Measurements from ENCODE around the gene ZFX. TPM values are rescaled to one million over a fixed set of nuclear protein-coding genes. Genes with fewer than 3 reads are reported as not detected.

The ZFX gene
- total RNA-seq, 1 donor from 2014 or later: 45.4 TPM

DNA sequence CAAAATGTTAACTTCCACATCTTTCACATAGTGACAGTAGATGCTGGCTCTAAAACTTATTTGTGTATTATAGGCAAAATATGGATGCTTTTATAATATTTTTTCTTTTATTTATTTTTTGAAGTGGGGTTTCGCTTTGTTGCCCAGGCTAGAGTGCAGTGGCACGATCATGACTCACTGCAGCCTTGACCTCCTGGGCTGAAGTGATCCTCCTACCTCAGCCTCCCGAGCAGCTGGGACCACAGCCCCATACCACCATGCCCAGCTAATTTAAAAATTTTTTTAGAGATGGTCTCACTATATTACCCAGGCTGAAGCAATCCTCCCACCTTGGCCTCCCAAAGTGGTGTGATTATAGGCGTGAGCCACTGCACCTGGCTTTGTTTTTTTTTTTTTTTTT lies 48.6 kb downstream of the ZFX start:
- intact Hi-C loops (cut with micrococcal nuclease): no loop called here

DNA sequence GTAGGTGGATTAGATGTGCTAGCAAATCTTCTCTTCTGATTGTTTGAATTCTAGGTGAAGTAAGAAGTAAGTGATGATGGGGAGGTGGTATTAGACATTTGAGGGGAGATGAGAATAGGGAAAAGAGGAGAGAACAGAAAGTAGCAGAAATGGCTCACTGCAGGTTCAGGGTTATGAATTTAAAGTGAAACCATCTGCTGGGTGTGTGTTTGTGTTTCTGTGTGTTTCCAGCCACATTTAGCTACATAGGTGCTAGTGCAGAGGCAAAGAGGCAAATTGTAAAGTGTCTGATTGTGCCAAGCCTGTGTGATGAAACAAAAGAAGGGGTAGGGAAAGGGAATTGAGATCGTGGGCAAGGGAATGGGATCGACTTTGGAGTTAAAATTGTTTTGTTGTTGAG lies 50.6 kb downstream of the ZFX start:
- intact Hi-C loops (cut with micrococcal nuclease): no loop called here

DNA sequence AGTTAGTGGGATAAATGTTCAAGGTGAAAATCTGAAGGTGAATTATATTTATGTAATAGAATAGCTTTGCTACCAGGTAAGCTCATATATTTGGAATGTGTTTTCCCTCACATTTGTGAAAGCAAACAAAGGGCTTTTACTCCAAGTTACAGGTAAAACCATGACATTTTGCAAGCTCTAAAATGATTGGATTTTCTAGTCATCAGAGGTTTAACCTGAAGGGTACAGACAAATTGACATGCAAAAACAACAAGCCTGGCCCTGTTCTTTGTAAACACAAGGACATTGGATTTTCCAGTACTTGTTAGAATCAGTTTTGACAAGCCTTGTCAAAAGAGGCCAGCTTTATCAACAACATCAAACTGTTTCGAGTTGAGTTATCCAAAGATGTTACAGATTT lies 51.7 kb downstream of the ZFX start:
- intact Hi-C loops (cut with micrococcal nuclease): no loop called here

DNA sequence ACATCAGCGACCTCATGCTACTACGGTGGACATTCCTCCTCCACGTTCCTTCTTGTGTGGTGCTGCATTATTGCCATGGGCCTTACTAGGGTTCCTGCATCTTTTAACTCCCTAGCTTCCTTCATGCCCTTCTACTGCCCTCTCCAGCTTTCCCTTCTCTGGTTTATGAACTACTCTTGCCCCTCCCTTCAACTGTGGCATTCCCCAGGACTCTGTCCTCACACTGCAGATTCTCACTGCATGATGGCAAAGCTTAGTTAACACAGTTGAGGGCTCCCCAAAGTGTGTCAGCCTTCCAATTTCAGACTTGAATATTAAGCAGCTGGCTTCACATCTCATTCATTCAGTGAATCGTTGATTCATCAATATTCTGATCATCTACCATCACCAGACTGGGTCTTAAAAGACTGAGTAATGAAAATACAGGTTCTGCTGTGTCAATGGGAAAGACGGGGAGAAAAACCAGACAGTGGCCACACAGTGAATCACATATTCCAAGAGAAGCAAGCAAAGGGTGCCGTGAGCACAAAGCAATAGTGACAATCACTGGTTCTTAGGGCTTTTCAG lies 53.0 kb downstream of the ZFX start:
- intact Hi-C loops (cut with micrococcal nuclease): no loop called here

DNA sequence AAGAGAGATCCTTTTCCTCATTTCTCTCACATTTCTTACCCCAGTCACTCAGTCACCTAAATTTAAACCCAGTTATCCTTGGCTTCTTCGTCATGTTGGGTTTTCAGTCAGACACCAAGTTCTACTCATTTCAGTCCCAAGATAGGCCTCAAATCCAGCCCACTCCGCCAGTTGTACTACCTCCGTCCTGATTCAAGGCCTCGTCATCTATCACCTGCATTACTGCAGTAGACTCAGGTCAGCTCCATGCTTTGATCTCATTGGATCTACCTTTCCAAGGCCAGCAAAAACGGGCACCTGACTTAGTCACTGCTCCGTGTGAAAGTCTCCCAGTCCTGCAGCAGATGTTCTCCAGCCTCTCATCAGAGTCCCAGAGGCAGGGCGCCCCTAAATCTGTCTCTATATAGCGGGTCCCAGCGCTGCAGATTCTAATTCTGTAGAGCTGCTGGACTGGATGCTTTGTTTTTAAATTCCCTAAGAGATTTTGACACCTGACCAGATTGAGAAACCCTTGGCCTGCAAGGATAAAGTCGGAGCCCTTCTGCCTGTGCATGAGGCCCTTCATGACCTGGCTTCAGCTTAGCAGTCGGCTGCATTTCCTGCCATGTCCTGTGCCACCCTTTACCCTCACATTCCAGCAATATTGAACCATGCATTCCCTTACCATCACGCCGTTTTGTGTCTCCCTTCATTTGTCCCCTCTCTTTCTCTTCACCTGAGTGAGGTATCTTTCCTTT lies 53.7 kb downstream of the ZFX start:
- intact Hi-C loops (cut with micrococcal nuclease): no loop called here

DNA sequence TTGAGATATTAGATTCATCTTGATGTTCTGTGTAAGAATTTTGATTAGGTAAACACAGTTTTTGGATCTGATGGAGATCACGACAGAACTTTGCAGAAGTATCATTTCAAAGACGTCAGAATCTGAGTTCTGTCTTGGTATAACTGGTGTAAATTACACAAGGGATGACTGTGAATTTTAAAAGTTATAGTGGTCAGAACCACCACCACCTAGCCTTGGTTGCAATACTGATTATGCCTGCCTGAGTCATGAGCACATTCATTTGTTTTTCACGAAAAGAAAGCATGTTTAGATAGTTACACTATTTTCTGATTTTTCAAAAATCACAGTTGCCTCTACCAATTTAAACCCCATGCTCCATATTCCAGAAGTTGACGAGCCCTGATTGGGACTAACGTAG lies 54.8 kb downstream of the ZFX start:
- intact Hi-C loops (cut with micrococcal nuclease): no loop called here

DNA sequence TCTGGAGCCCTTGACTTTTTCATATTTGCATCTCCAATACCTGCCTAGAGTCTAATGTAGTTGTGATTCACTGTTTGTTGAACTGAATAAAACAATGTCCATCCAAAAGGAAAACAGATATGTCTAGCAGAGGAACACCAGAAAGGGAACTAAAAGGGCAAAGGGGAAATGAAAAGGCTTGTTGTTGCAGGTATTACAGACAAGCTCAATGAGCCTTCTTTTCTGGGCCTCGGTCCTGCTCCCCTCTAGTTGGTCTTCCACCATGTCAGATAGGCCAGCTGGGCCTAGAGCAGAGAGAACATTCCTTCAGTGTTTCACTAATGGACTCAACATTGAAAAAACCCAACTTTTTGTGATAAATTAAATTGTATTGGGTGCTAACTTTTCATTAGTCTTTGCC lies 55.4 kb downstream of the ZFX start:
- intact Hi-C loops (cut with micrococcal nuclease): no loop called here

DNA sequence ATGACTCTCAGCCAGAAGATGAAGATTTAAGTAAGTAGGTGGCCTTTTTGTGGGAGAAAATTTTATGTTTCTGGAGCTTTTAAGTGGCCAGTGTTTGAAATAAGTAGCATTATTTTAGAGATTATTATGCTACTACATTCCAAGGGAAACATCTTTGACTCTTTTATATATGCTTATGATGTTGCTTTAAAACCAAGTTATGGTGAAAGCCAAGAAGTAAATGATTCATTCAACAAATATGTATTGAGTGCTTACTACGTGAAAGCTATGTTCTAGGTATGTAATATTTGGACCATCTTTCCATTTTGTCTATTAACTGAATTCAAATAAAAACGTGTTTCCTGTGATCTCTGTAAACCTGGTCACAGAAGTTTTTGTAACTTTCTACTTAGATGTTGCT lies 58.3 kb downstream of the ZFX start:
- intact Hi-C loops (cut with micrococcal nuclease): no loop called here

DNA sequence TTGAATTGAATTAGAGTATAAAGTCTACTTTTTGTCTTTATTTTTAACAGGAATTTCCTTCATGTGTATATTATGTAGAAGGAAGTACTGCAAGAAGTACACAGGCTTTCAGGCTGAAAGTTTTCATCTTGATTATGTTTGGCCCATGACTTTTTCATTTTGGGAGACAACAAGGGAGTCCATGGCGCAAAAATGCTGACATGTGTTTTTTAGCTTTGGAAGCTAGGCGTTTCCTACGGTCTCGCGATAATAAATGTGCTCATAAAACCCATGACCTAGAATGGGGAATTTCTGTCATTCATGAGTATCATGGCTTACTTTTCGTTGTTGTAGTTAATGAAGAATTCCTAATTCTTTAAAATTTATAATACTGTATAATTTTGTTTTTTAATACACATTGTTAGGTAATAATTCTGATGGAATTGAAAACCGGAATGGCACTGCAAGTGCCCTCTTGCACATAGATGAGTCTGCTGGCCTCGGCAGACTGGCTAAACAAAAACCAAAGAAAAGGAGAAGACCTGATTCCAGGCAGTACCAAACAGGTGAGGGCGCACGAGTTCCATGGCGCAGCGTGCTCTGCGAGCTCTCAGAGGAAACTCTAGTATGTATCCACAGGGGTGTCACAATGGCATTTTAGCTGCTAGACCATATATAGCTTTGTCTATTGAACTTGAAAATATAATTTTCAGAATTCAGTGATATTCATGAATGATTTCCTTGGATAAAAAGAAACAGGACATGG lies 59.1 kb downstream of the ZFX start:
- intact Hi-C loops (cut with micrococcal nuclease): no loop called here

DNA sequence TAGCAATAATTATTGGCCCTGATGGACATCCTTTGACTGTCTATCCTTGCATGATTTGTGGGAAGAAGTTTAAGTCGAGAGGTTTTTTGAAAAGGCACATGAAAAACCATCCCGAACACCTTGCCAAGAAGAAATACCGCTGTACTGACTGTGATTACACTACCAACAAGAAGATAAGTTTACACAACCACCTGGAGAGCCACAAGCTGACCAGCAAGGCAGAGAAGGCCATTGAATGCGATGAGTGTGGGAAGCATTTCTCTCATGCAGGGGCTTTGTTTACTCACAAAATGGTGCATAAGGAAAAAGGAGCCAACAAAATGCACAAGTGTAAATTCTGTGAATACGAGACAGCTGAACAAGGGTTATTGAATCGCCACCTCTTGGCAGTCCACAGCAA lies 60.7 kb downstream of the ZFX start:
- intact Hi-C loops (cut with micrococcal nuclease): loop anchor here (10.0 kb wide), 1 partner anchor 55 kb away; no protein-coding TSS in a partner anchor

DNA sequence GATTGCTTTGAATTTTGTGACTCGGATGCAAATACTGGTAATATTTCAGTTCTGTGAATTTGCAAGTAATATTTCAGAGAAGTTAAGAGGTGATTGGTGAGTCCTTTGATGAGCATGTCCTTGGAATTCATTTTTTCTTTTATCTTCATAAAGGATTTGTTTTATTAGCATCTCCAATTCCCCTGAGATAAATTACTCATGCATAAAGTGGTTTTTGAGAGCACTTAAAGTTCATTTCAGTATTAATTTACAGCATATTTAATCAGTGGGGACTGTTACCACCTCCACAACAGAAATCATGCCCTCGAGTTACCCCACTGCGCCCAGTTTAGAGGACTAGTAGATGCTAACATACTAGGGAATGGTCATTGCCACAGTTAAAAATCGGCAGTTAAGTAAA lies 65.0 kb downstream of the ZFX start:
- intact Hi-C loops (cut with micrococcal nuclease): loop anchor here (10.0 kb wide), 1 partner anchor 60 kb away; no protein-coding TSS in a partner anchor

DNA sequence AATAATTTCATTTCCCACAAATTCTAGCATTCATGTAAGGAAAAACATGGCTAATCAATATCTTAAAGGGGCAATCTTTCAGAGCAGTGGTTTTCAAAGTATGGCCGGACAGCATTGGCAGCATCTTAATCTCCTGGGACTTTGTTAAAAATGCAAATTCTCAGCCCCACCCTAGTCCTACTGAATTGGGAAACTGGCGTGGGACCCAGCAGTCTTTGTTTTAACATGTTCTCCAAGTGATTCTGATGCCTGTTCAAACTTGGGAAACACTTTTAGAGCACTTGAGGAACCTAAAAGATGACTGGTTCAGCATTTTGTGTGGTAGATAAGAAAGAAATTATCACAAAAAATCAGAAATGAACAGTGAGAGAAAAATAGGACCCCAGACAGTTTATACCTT lies 65.7 kb downstream of the ZFX start:
- intact Hi-C loops (cut with micrococcal nuclease): loop anchor here (10.0 kb wide), 1 partner anchor 60 kb away; no protein-coding TSS in a partner anchor

DNA sequence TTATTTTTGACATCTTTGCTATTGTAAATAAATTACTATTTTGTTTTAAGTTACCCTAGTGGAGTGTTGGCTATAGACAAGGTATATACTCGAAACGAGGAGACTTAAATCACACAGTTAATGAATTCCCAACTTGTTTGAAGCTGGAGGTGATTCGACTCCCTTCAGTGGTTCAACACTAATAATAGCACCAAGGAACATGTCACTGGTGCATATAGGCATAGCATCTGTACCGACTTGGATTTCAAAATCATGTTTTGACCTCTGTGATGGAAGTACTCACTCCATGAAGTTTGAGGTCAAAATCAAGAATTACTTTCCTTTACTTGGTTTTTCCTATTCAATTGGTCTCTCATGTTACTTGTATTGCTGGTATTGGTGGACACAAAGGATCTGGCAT lies 66.5 kb downstream of the ZFX start:
- intact Hi-C loops (cut with micrococcal nuclease): loop anchor here (10.0 kb wide), 1 partner anchor 61 kb away; no protein-coding TSS in a partner anchor

DNA sequence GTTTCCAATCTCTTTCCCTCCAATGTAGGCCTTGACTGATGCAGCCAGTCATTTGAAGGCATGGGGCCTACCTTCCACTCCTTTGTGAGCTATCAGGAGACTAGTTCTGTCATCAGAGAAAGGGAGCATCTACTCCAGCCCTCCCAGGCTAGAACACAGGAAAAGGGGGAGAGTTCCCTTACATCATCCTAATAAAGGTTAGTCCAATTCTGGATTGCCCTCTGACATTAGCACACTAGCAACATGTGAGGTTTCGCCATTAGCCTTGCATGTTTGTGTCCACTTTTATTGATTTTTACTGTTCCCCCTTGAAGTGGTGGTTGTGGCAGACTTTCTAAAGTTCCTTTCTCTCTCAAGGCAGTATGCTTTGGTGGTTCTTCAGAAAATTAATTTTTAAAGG lies 67.3 kb downstream of the ZFX start:
- intact Hi-C loops (cut with micrococcal nuclease): loop anchor here (10.0 kb wide), 1 partner anchor 62 kb away; no protein-coding TSS in a partner anchor

DNA sequence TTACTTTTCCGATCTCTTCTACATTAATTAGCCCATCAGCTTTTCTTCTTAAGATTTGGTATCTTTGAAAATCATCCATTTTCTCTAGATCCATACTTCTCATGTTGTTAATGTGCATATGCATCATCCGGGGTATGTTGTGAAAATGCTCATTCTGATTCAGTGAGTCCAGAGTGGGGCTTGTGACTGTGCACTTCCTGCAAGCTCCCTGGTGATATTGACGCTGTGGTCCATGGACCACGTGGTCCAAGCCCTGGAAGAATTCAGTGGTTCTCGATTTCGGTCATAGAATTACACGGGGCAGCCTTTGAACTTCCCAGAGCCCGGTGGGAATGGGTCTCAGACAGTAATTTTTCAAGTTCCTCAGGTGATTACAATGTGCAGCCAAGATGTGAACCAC lies 69.8 kb downstream of the ZFX start:
- intact Hi-C loops (cut with micrococcal nuclease): loop anchor here (10.0 kb wide), 1 partner anchor 65 kb away; no protein-coding TSS in a partner anchor

DNA sequence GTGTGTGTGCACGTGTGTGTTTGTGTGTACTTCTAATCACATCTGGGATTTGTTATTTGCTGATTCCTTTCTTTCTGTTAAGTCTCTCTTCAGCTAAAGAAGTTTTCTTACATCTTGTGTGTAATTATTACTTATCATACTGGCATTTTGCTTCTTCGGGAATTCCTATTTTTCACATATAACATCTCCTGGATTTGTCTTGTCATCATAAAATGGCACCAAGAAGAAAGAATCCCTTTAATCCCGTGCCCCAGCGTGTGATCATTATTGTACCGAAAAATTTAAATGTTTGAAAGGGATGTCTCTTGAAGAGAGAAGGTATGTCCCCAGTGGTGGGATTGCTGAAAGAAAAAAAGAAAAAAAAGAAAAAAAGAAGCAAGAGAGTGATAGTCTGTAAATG lies 72.3 kb downstream of the ZFX start:
- intact Hi-C loops (cut with micrococcal nuclease): no loop called here

DNA sequence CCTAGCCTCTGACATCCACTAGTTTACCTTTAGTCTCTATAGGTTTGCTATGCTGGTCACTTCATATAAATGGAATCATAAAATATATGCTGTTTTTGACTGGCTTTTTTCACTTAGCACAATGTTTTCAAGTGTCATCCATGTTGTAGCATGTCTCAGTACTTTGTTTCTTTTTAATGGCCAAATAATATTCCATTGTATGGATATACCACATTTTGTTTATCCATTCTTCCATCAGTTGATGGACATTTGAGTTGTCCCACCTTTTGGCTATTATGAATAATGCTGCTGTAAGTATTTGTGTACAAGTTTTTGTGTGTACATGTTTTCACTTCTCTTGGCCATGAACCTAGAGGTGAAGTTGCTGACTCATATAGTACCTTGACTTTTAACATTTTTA lies 75.7 kb downstream of the ZFX start:
- intact Hi-C loops (cut with micrococcal nuclease): no loop called here

DNA sequence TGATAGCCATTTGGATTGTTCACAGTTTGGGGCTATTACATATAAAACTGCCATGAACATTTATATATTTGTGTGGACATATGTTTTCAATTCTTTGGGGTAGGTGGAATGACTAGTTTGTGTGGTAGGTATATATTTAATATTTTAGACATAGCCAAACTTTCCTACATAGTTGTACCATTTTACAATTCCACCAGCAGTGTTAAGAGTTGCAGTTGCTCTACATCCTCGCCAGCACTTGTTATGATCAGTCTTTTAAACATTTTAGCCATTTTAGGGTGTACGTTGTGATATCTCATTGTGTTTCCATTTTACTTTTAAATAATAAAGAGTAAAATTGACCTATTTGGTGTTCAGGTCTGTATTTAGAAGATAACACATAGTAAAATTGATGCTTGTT lies 76.6 kb downstream of the ZFX start:
- intact Hi-C loops (cut with micrococcal nuclease): no loop called here

DNA sequence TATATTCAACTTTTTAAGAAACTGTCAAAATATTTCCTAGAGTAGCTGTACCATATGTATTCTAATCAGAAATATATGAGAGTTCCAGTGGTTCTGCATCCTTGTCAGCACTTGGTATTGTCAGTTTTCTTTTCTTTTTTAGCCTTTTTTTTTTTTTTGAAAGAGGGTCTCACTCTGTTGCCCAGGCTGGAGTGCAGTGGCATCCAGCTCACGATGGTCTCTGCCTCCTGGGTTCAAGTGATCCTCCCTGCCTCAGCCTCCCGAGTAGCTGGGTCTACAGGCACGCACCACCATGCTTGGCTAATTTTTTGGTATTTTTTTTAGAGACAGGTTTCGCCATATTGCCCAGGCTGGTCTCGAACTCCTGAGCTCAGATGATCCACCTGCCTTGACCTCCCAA lies 79.1 kb downstream of the ZFX start:
- intact Hi-C loops (cut with micrococcal nuclease): no loop called here

DNA sequence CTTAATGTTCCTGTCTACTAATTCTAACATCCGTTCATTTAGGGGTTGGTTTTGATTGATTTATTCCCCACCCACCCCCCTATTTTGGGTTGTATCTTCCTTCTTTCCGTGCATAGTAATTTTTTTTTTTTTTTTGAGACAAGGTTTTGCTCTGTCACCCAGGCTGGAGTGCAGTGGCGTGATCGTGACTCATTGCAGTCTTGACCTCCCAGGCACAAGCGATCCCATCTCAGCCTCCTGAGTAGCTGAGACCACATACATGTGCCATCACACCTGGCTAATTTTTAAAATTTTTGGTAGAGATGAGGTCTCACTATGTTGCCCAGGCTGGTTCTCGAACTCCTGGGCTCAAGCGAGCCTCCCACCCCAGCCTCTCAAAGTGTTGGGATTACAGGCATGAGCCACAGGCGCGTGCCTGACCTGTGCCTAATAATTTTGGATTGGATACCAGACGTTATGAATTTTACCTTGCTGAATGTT lies 79.9 kb downstream of the ZFX start:
- intact Hi-C loops (cut with micrococcal nuclease): no loop called here

DNA sequence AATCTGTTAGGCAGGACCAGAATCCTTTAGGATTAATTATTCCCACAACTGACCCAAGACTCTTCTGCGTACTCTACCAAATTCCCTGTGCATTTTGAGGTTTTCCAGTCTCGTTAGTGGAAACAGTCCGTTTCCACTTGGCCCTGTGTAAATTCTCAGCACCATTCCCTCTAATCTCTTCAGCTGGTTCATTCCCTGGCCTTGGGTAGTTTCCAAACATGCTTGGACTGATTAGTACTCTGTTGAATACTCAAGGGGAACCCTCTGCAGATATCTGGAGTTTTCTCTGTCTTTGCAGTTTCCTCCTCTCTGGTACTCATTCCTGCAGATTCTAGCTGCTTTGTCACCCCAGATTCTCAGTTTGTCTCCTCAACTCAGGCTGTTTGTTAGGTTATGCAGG lies 80.4 kb downstream of the ZFX start:
- intact Hi-C loops (cut with micrococcal nuclease): no loop called here

DNA sequence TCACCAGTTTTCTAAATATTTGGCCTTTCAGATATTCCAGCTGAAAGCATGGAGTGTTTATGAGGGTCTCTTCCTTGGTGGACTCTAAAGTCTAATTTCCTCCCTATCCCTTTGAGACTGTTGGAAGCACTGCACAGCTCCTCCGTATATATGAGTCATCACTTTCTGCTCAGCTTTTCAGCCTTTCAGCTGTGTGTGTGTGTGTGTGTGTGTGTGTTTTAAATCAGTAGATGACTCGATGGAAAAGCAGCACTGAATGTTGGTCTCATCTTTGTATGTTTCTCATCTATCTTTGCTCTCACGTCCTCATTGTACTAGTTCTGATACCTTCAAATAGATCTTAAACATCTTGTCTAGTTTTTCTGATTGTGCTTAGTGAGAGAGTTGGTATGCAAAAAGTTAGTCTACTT lies 81.6 kb downstream of the ZFX start:
- intact Hi-C loops (cut with micrococcal nuclease): no loop called here

Measured in T-helper 2 cell treated with Interferon-gamma antibody and Interleukin-4, amounts not matched to agents 100 ng/mL and 5 ng/mL, for 36 hours (primary cell).